ENCODE measurements around the gene FUS. TPM values are rescaled to one million over a fixed set of nuclear protein-coding genes. Genes with fewer than 3 reads are reported as not detected.
"Not testable (repeated sequence)": the region's sequence is repeated elsewhere in the genome, so short reads cannot be mapped to it uniquely, and the experiment has no call there.

Gene FUS
- total RNA-seq, 3 donors from 2014 or later (not counting 1 experiment from before 2014, with no cell fraction given), result 872 to 934 (median 918) TPM

- no peak within 1 kb of the TSS for H3K27ac ChIP-seq (ENCODE audit: low read length)
- intact Hi-C loops (cut with micrococcal nuclease), result no loop called here
- peaks cover 20% of the 10 kb centered on the region for H3K4me1 ChIP-seq (ENCODE audit: control insufficient read depth, insufficient read depth, low read length)
- no peak within 1 kb of the TSS for H3K27ac Mint-ChIP-seq
- peaks cover 0 to 6% of the 10 kb centered on the region in 2 donors for H3K4me1 Mint-ChIP-seq
- ATAC-seq, result no peak
- no peak within 1 kb of the TSS for H3K4me3 ChIP-seq (ENCODE audit: low read length)
- no peaks in the 10 kb centered on the region for H3K9me3 ChIP-seq (ENCODE audit: control insufficient read depth, insufficient read depth, low read length)
- no peaks in the 10 kb centered on the region for H3K27me3 ChIP-seq (ENCODE audit: control insufficient read depth, insufficient read depth, low read length)
- no peak for DNase-seq
- H3K9me3 Mint-ChIP-seq, result no peaks in the 10 kb centered on the region
- H3K27me3 Mint-ChIP-seq (ENCODE audit: low read depth in 2 of 2), result peaks cover 0 to 7% of the 10 kb centered on the region in 2 donors
- WGBS (ENCODE audit: insufficient coverage), result 84% methylated on average over 11 of the region's 11 CpGs
- no peak for TF ChIP-seq CTCF (IDR thresholded peaks at IDR 0.05)
- H3K36me3 Mint-ChIP-seq, result no peaks in the 10 kb centered on the region
- H3K4me3 Mint-ChIP-seq, result no peak within 1 kb of the TSS
- no peaks in the 10 kb centered on the region for H3K36me3 ChIP-seq (ENCODE audit: control insufficient read depth, insufficient read depth, low read length)
These were observed 29.7 kb upstream of the FUS start, which contains the start of gene PRSS36 for GRCh38 chr16:31149894-31150890. TSS of gene PRSS36 (minus strand) at chr16:31150066. CDS start at chr16:31150035, 31 bp downstream.

- intact Hi-C loops (cut with micrococcal nuclease); H3K9me3 Mint-ChIP-seq; H3K9me3 ChIP-seq (ENCODE audit: control insufficient read depth, insufficient read depth, low read length); H3K4me1 Mint-ChIP-seq; H3K4me3 Mint-ChIP-seq; DNase-seq; H3K27me3 ChIP-seq (ENCODE audit: control insufficient read depth, insufficient read depth, low read length); H3K27me3 Mint-ChIP-seq (ENCODE audit: low read depth in 2 of 2); H3K27ac ChIP-seq (ENCODE audit: low read length); ATAC-seq; H3K27ac Mint-ChIP-seq; H3K36me3 Mint-ChIP-seq; H3K36me3 ChIP-seq (ENCODE audit: control insufficient read depth, insufficient read depth, low read length); H3K4me3 ChIP-seq (ENCODE audit: low read length): not testable (repeated sequence)
- WGBS (ENCODE audit: insufficient coverage), result 61% methylated on average over 5 of the region's 6 CpGs
- H3K4me1 ChIP-seq (ENCODE audit: control insufficient read depth, insufficient read depth, low read length), result peaks cover 20% of the 10 kb centered on the region
These were observed 29.0 kb upstream of the FUS start for GRCh38 chr16:31150976-31151375.

- Histone ChIP-seq H3K27ac (ENCODE audit: low read length) (no peak overlapping the region), H3K36me3 (ENCODE audit: control insufficient read depth, insufficient read depth, low read length) (no peaks in the 10 kb centered on the region), H3K9me3 (ENCODE audit: control insufficient read depth, insufficient read depth, low read length) (no peaks in the 10 kb centered on the region), H3K4me1 (ENCODE audit: control insufficient read depth, insufficient read depth, low read length) (peaks cover 3% of the 10 kb centered on the region), H3K4me3 (ENCODE audit: low read length) (no peak overlapping the region), H3K27me3 (ENCODE audit: control insufficient read depth, insufficient read depth, low read length) (no peaks in the 10 kb centered on the region)
- WGBS (ENCODE audit: insufficient coverage), result 8% methylated on average over 8 of the region's 8 CpGs
- DNase-seq (no peak), ATAC-seq (peak in 1 of 3 donors; percentile 48)
- Mint-ChIP-seq H3K4me3 (peak overlapping the region; percentile 4), H3K27me3 (ENCODE audit: low read depth in 2 of 2) (no peaks in the 10 kb centered on the region), H3K27ac (no peak overlapping the region), H3K36me3 (no peaks in the 10 kb centered on the region), H3K4me1 (peaks cover 0 to 6% of the 10 kb centered on the region in 2 donors), H3K9me3 (no peaks in the 10 kb centered on the region)
- TF ChIP-seq CTCF (IDR thresholded peaks at IDR 0.05), result no peak
- intact Hi-C loops (cut with micrococcal nuclease), result no loop called here
These were observed 22.8 kb upstream of the FUS start for GRCh38 chr16:31157136-31157535.

- no peaks in the 10 kb centered on the region for H3K36me3 Mint-ChIP-seq
- no peaks in the 10 kb centered on the region for H3K9me3 Mint-ChIP-seq
- no peaks in the 10 kb centered on the region for H3K27me3 ChIP-seq (ENCODE audit: control insufficient read depth, insufficient read depth, low read length)
- DNase-seq (no peak), ATAC-seq (no peak)
- no peak overlapping the region for H3K27ac Mint-ChIP-seq
- H3K4me1 ChIP-seq (ENCODE audit: control insufficient read depth, insufficient read depth, low read length), result no peaks in the 10 kb centered on the region
- intact Hi-C loops (cut with micrococcal nuclease), result no loop called here
- no peak overlapping the region for H3K4me3 ChIP-seq (ENCODE audit: low read length)
- no peaks in the 10 kb centered on the region for H3K36me3 ChIP-seq (ENCODE audit: control insufficient read depth, insufficient read depth, low read length)
- no peaks in the 10 kb centered on the region for H3K4me1 Mint-ChIP-seq
- TF ChIP-seq CTCF (IDR thresholded peaks at IDR 0.05), result no peak
- WGBS (ENCODE audit: insufficient coverage), result 93% methylated on average over 8 of the region's 8 CpGs
- H3K9me3 ChIP-seq (ENCODE audit: control insufficient read depth, insufficient read depth, low read length), result no peaks in the 10 kb centered on the region
- no peak overlapping the region for H3K27ac ChIP-seq (ENCODE audit: low read length)
- H3K4me3 Mint-ChIP-seq, result no peak overlapping the region
- H3K27me3 Mint-ChIP-seq (ENCODE audit: low read depth in 2 of 2), result no peaks in the 10 kb centered on the region
These were observed 12.6 kb upstream of the FUS start for GRCh38 chr16:31167315-31167714.
